CD4-positive, CD25-positive, alpha-beta regulatory T cell (primary cell): Measurements from ENCODE around the gene CELF5. TPM values are rescaled to one million over a fixed set of nuclear protein-coding genes. Genes with fewer than 3 reads are reported as not detected.

Source experiments
- ATAC-seq, 2 donors: fragments of 150-1000 bp; cut with Tn5 transposase; one replicate each; pipeline ENCODE4 v1.10.0; 2021; ENCODE audit warnings: low read depth in 2 of 2, moderate number of reproducible peaks in 2 of 2, moderate library complexity in 1 of 2
- DNase-seq, 3 donors: peaks; one replicate each; pipeline versions ENCODE4 v3.0.0 to v3.0.0-alpha.2; 2012 to 2022; ENCODE audit warnings: mixed read lengths in 1 of 3
- H3K27ac ChIP-seq: one replicate; pipeline ENCODE4 v1.7.0; 2013; ENCODE audit warnings: mild to moderate bottlenecking, low read length; ENCODE audit not compliant: insufficient read depth, poor library complexity, severe bottlenecking
- H3K27me3 ChIP-seq: one replicate; pipeline ENCODE4 v1.7.0; 2013; ENCODE audit warnings: low read length; ENCODE audit not compliant: control insufficient read depth, insufficient read depth
- H3K36me3 ChIP-seq: one replicate; pipeline ENCODE4 v1.7.0; 2013; ENCODE audit warnings: mild to moderate bottlenecking, low read length, moderate library complexity; ENCODE audit not compliant: control insufficient read depth, insufficient read depth
- H3K4me1 ChIP-seq: 2 replicates; pipeline ENCODE4 v1.7.0; 2013; ENCODE audit warnings: mild to moderate bottlenecking, low read length; ENCODE audit not compliant: insufficient read depth, control insufficient read depth, poor library complexity, severe bottlenecking
- H3K4me3 ChIP-seq: one replicate; pipeline ENCODE4 v1.7.0; 2013; ENCODE audit warnings: low read depth, mild to moderate bottlenecking, low read length, moderate library complexity
- H3K9me3 ChIP-seq, 2 experiments: 1 replicate in 1 of 2; 2 replicates in 1 of 2; pipeline ENCODE4 v1.7.0; 2013; ENCODE audit warnings: low read length in 2 of 2, mild to moderate bottlenecking in 1 of 2, moderate library complexity in 1 of 2; ENCODE audit not compliant: control insufficient read depth in 2 of 2
- H3K27ac Mint-ChIP-seq, 3 donors: one replicate each; pipeline ENCODE4 v1.8.0; 2020 to 2022; ENCODE audit warnings: mild to moderate bottlenecking in 3 of 3, mixed read lengths in 3 of 3, moderate library complexity in 2 of 3
- H3K27me3 Mint-ChIP-seq: one replicate; pipeline ENCODE4 v1.8.0; 2022; ENCODE audit warnings: mild to moderate bottlenecking, mixed read lengths
- H3K36me3 Mint-ChIP-seq: one replicate; pipeline ENCODE4 v1.8.0; 2020; ENCODE audit warnings: mixed read lengths
- H3K4me1 Mint-ChIP-seq, 4 donors: one replicate each; pipeline ENCODE4 v1.8.0; 2020 to 2022; ENCODE audit warnings: mixed read lengths in 4 of 4, mild to moderate bottlenecking in 1 of 4
- H3K4me3 Mint-ChIP-seq, 4 donors: one replicate each; pipeline ENCODE4 v1.8.0; 2020 to 2022; ENCODE audit warnings: mild to moderate bottlenecking in 4 of 4, mixed read lengths in 4 of 4, moderate library complexity in 3 of 4
- H3K9me3 Mint-ChIP-seq, 7 donors: one replicate each; pipeline ENCODE4 v1.8.0; 2020 to 2022; ENCODE audit warnings: mixed read lengths in 7 of 7, mild to moderate bottlenecking in 3 of 7, moderate library complexity in 2 of 7
- polyA plus RNA-seq, 4 donors: library from polyadenylated mRNA; unstranded; fragments of 300-500 nt; fragmentation: Illumina TruSeq; gene quantifications; one replicate each; pipeline ENCODE4 v1.2.3, GENCODE V29; 2021
- total RNA-seq: library from RNA; stranded (reverse); gene quantifications from one replicate; pipeline ENCODE4 v1.2.3, GENCODE V29; 2022

CELF5 gene
- total and polyA plus RNA-seq, 5 donors from 2014 or later: 0.17 TPM; not detected in 4

DNA sequence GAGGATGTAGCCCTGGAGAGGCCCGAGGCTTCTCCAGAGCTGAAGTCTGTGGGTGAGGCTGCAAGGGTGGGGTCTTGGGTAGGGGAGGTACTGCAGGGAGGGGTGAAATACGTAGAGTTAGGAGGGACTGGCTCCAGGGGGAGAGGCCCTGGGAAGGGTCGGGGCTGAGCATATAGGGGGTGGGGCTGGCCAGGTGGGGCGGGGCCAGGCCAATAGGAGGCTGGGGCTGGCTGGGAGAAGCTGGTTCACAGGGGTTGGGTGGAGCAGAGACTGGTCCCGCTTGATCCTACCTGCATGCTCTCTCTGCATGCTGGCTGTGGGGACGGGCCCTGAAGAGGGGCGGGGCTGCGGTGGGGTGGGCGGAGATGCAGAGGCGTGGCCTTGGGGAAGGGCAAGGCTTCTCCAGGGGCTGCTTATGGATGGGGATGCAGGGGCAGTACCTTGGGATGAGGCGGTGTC, 51.9 kb downstream of the CELF5 start:
- no peaks in the 10 kb centered on the region for H3K36me3 ChIP-seq
- H3K27ac ChIP-seq: peak overlapping the region; percentile 33
- H3K27ac Mint-ChIP-seq: no peak overlapping the region
- peaks cover 0 to 2% (median 0%) of the 10 kb centered on the region in 7 donors for H3K9me3 Mint-ChIP-seq
- DNase-seq (peak in 1 of 3 donors; percentile 48), ATAC-seq (no peak)
- no peaks in the 10 kb centered on the region for H3K36me3 Mint-ChIP-seq
- peaks cover 28% of the 10 kb centered on the region for H3K27me3 Mint-ChIP-seq
- no peaks in the 10 kb centered on the region for H3K9me3 ChIP-seq
- H3K4me1 Mint-ChIP-seq: peaks cover 0 to 26% (median 4%) of the 10 kb centered on the region in 4 donors
- H3K4me3 ChIP-seq: no peak overlapping the region
- H3K4me3 Mint-ChIP-seq: peak overlapping the region; percentile 13 to 81 (median 40)
- peaks cover 19% of the 10 kb centered on the region for H3K4me1 ChIP-seq
- peaks cover 2% of the 10 kb centered on the region for H3K27me3 ChIP-seq

GRCh38 chr19:3277649-3278048, 53.2 kb downstream of the CELF5 start:
- Mint-ChIP-seq H3K4me3 (peak overlapping the region in 1 of 4 donors; percentile 36), H3K27ac (no peak overlapping the region), H3K4me1 (peaks cover 0 to 26% (median 4%) of the 10 kb centered on the region in 4 donors), H3K9me3 (peaks cover 0 to 1% (median 0%) of the 10 kb centered on the region in 7 donors), H3K27me3 (peaks cover 15% of the 10 kb centered on the region), H3K36me3 (no peaks in the 10 kb centered on the region)
- H3K36me3 ChIP-seq: no peaks in the 10 kb centered on the region
- ATAC-seq: no peak
- no peak overlapping the region for H3K27ac ChIP-seq
- H3K9me3 ChIP-seq: no peaks in the 10 kb centered on the region
- DNase-seq: no peak
- H3K4me3 ChIP-seq: no peak overlapping the region
- H3K27me3 ChIP-seq: peaks cover 1% of the 10 kb centered on the region
- peaks cover 19% of the 10 kb centered on the region for H3K4me1 ChIP-seq

DNA sequence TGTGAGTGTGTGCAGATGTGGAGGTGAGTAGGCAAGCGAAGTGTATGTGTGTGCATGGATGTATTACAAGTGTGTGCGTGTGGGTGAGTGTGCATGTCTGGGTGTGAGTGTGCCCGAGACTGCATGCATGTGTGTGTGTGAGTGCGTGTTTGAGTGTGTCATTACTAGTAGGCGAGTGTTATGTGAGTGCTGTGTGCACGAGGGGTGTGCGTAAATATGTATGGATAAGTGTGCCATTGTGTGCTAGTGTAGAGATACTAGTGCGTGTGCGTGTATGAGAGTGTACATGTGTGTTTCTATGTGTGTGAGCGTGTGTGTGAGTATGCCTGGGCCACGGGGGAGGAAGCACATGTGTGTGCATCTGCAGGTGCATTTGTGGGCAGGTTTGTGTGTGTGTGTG, 53.8 kb downstream of the CELF5 start:
- H3K9me3 Mint-ChIP-seq: peaks cover 0 to 1% (median 0%) of the 10 kb centered on the region in 7 donors
- peaks cover 15% of the 10 kb centered on the region for H3K27me3 Mint-ChIP-seq
- no peak overlapping the region for H3K4me3 ChIP-seq
- peaks cover 19% of the 10 kb centered on the region for H3K4me1 ChIP-seq
- no peak overlapping the region for H3K27ac ChIP-seq
- ATAC-seq: no peak
- no peaks in the 10 kb centered on the region for H3K36me3 Mint-ChIP-seq
- H3K9me3 ChIP-seq: no peaks in the 10 kb centered on the region
- H3K27me3 ChIP-seq: no peaks in the 10 kb centered on the region
- no peaks in the 10 kb centered on the region for H3K36me3 ChIP-seq
- no peak for DNase-seq
- H3K4me3 Mint-ChIP-seq: no peak overlapping the region
- H3K27ac Mint-ChIP-seq: no peak overlapping the region
- peaks cover 0 to 26% (median 4%) of the 10 kb centered on the region in 4 donors for H3K4me1 Mint-ChIP-seq

DNA sequence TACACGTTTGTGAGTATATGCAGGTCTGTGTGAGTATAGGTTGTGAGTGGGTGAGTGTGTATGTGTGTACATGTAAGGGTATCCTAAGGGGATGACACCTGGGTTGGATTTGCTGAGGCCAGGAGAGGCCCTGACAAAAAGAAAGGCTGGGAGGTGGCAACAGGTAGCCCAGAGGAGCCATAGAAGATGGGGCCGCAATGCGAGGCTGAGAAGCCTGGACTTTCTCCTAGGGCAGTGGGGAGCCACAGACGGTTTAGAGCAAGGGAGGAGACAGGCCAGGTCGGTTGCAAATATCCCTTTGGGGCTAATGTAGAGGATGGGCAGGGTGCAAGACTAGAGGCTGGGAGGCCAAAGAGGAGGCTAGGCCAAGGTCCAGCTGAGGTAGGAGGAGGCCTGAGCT, 54.3 kb downstream of the CELF5 start:
- peaks cover 0 to 1% (median 0%) of the 10 kb centered on the region in 7 donors for H3K9me3 Mint-ChIP-seq
- Histone ChIP-seq H3K4me3 (no peak overlapping the region), H3K4me1 (peaks cover 19% of the 10 kb centered on the region), H3K27ac (no peak overlapping the region), H3K36me3 (no peaks in the 10 kb centered on the region), H3K27me3 (no peaks in the 10 kb centered on the region), H3K9me3 (no peaks in the 10 kb centered on the region)
- H3K27me3 Mint-ChIP-seq: peaks cover 15% of the 10 kb centered on the region
- H3K27ac Mint-ChIP-seq: no peak overlapping the region
- H3K4me3 Mint-ChIP-seq: peak overlapping the region in 1 of 4 donors; percentile 45
- ATAC-seq: no peak
- H3K4me1 Mint-ChIP-seq: peaks cover 0 to 26% (median 4%) of the 10 kb centered on the region in 4 donors
- DNase-seq: no peak
- H3K36me3 Mint-ChIP-seq: no peaks in the 10 kb centered on the region

- peaks cover 0 to 29% (median 4%) of the 10 kb centered on the region in 4 donors for H3K4me1 Mint-ChIP-seq
- H3K27ac Mint-ChIP-seq: no peak overlapping the region
- peak overlapping the region in 1 of 4 donors; percentile 45 for H3K4me3 Mint-ChIP-seq
- peaks cover 12% of the 10 kb centered on the region for H3K27me3 Mint-ChIP-seq
- no peaks in the 10 kb centered on the region for H3K36me3 ChIP-seq
- no peaks in the 10 kb centered on the region for H3K36me3 Mint-ChIP-seq
- H3K9me3 Mint-ChIP-seq: peaks cover 0 to 1% (median 0%) of the 10 kb centered on the region in 7 donors
- no peak for ATAC-seq
- H3K4me1 ChIP-seq: peaks cover 20% of the 10 kb centered on the region
- no peak for DNase-seq
- no peaks in the 10 kb centered on the region for H3K9me3 ChIP-seq
- no peak overlapping the region for H3K27ac ChIP-seq
- no peak overlapping the region for H3K4me3 ChIP-seq
- no peaks in the 10 kb centered on the region for H3K27me3 ChIP-seq
Measured at GRCh38 chr19:3279306-3279705, 54.8 kb downstream of the CELF5 start.

- H3K9me3 Mint-ChIP-seq: peaks cover 0 to under 1% (median 0%) of the 10 kb centered on the region in 7 donors
- no peaks in the 10 kb centered on the region for H3K36me3 Mint-ChIP-seq
- no peaks in the 10 kb centered on the region for H3K27me3 Mint-ChIP-seq
- Histone ChIP-seq H3K27ac (no peak overlapping the region), H3K4me1 (peaks cover 17% of the 10 kb centered on the region), H3K27me3 (no peaks in the 10 kb centered on the region), H3K9me3 (no peaks in the 10 kb centered on the region), H3K36me3 (no peaks in the 10 kb centered on the region), H3K4me3 (no peak overlapping the region)
- H3K4me1 Mint-ChIP-seq: peaks cover 0 to 25% (median 0%) of the 10 kb centered on the region in 4 donors
- no peak overlapping the region for H3K27ac Mint-ChIP-seq
- ATAC-seq (no peak), DNase-seq (no peak)
- no peak overlapping the region for H3K4me3 Mint-ChIP-seq
Measured at GRCh38 chr19:3281026-3281425, 56.6 kb downstream of the CELF5 start.

DNA sequence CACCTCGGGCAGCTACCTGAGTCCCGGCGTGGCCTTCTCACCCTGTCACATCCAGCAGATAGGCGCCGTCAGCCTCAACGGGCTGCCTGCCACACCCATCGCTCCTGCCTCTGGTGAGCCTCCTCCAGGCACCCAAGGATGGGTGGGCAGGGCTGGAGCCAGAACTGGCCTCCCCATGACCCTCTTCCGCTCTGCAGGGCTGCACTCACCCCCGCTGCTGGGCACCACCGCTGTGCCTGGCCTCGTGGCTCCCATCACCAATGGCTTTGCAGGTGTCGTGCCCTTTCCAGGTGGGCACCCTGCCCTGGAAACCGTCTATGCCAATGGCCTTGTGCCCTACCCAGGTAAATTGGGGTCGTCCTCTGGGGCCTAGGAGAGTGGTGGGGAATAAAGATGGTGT, 57.7 kb downstream of the CELF5 start:
- Mint-ChIP-seq H3K4me1 (peaks cover 0 to 20% (median 0%) of the 10 kb centered on the region in 4 donors), H3K9me3 (peaks cover 0 to 3% (median 0%) of the 10 kb centered on the region in 7 donors), H3K27me3 (peaks cover 2% of the 10 kb centered on the region), H3K36me3 (no peaks in the 10 kb centered on the region), H3K4me3 (no peak overlapping the region), H3K27ac (no peak overlapping the region)
- Histone ChIP-seq H3K4me3 (no peak overlapping the region), H3K36me3 (no peaks in the 10 kb centered on the region), H3K9me3 (no peaks in the 10 kb centered on the region), H3K4me1 (peaks cover 12% of the 10 kb centered on the region), H3K27ac (no peak overlapping the region), H3K27me3 (no peaks in the 10 kb centered on the region)
- no peak for DNase-seq
- ATAC-seq: no peak

DNA sequence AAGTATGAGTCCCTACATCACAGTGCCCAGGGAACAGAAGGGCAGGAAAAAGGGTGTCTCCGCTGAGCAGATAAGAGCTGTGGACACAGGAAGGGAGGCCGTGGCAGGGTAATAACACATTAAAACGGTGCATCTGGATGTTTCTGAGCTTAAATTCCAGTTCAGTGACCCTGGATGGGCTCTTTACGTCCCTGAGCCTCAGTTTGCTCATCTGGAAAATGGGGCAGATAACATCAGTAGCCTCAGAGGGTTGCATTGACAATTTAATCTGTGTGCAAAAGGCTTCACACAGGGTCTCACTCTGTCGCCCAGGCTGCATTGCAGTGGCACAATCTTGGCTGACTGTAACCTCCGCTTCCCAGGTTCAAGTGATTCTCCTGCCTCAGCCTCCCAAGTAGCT, 58.1 kb downstream of the CELF5 start:
- H3K9me3 ChIP-seq: no peaks in the 10 kb centered on the region
- no peak for ATAC-seq
- H3K4me3 ChIP-seq: no peak overlapping the region
- peaks cover 5% of the 10 kb centered on the region for H3K27me3 Mint-ChIP-seq
- H3K27ac ChIP-seq: no peak overlapping the region
- no peak overlapping the region for H3K27ac Mint-ChIP-seq
- no peaks in the 10 kb centered on the region for H3K27me3 ChIP-seq
- no peaks in the 10 kb centered on the region for H3K36me3 ChIP-seq
- H3K4me1 ChIP-seq: peaks cover 12% of the 10 kb centered on the region
- no peaks in the 10 kb centered on the region for H3K36me3 Mint-ChIP-seq
- peaks cover 0 to 3% (median 0%) of the 10 kb centered on the region in 7 donors for H3K9me3 Mint-ChIP-seq
- H3K4me3 Mint-ChIP-seq: no peak overlapping the region
- H3K4me1 Mint-ChIP-seq: peaks cover 0 to 17% (median 0%) of the 10 kb centered on the region in 4 donors
- DNase-seq: no peak
